ENCODE measurements around the gene CMPK1. TPM values are rescaled to one million over a fixed set of nuclear protein-coding genes. Genes with fewer than 3 reads are reported as not detected.

CMPK1 gene
- total RNA-seq, 2 experiments from 2014 or later, result 99.7 to 101 TPM

GRCh38 chr1:47371016-47371517 is 37.5 kb downstream of the CMPK1 start:
- no peak for TF ChIP-seq CTCF (IDR thresholded peaks at IDR 0.05)
- POLR2A ChIA-PET, result no interaction called here
- intact Hi-C loops (cut with micrococcal nuclease), result no loop called here
- ATAC-seq (no peak), DNase-seq (no peak)
- Mint-ChIP-seq H3K36me3 (ENCODE audit: low read depth) (peaks cover 17% of the 10 kb centered on the region), H3K27me3 (no peaks in the 10 kb centered on the region), H3K4me3 (no peak overlapping the region), H3K4me1 (ENCODE audit: low read depth) (peaks cover 3% of the 10 kb centered on the region), H3K9me3 (no peaks in the 10 kb centered on the region), H3K27ac (no peak overlapping the region)
- CTCF ChIA-PET, result interaction anchor here (1.1 to 1.6 kb wide), 3 partner anchors 17 to 192 kb away, joined by 3 read pairs; no protein-coding TSS in a partner anchor

GRCh38 chr1:47374501-47374900 is 40.9 kb downstream of the CMPK1 start:
- no peak overlapping the region for H3K4me3 Mint-ChIP-seq
- CTCF ChIA-PET, result interaction anchor here (1.2 kb wide), 1 partner anchor 57 kb away, joined by 4 read pairs; no protein-coding TSS in a partner anchor
- DNase-seq (no peak), ATAC-seq (no peak)
- no peaks in the 10 kb centered on the region for H3K4me1 Mint-ChIP-seq (ENCODE audit: low read depth)
- no peak overlapping the region for H3K27ac Mint-ChIP-seq
- intact Hi-C loops (cut with micrococcal nuclease), result no loop called here
- peaks cover 22% of the 10 kb centered on the region for H3K36me3 Mint-ChIP-seq (ENCODE audit: low read depth)
- no peaks in the 10 kb centered on the region for H3K27me3 Mint-ChIP-seq
- TF ChIP-seq CTCF (IDR thresholded peaks at IDR 0.05), result no peak
- POLR2A ChIA-PET, result no interaction called here
- no peaks in the 10 kb centered on the region for H3K9me3 Mint-ChIP-seq

GRCh38 chr1:47378147-47378546 is 44.6 kb downstream of the CMPK1 start:
- intact Hi-C loops (cut with micrococcal nuclease), result no loop called here
- no peak overlapping the region for H3K4me3 Mint-ChIP-seq
- DNase-seq (no peak), ATAC-seq (no peak)
- H3K27me3 Mint-ChIP-seq, result no peaks in the 10 kb centered on the region
- H3K9me3 Mint-ChIP-seq, result no peaks in the 10 kb centered on the region
- no peaks in the 10 kb centered on the region for H3K4me1 Mint-ChIP-seq (ENCODE audit: low read depth)
- no peak for TF ChIP-seq CTCF (IDR thresholded peaks at IDR 0.05)
- H3K27ac Mint-ChIP-seq, result no peak overlapping the region
- ChIA-PET POLR2A (no interaction called here), CTCF (interaction anchor here (1.8 kb wide), 1 partner anchor 11 kb away, joined by 5 read pairs; no protein-coding TSS in a partner anchor)
- peaks cover 21% of the 10 kb centered on the region for H3K36me3 Mint-ChIP-seq (ENCODE audit: low read depth)

- H3K36me3 Mint-ChIP-seq (ENCODE audit: low read depth), result peaks cover 17% of the 10 kb centered on the region
- TF ChIP-seq CTCF (IDR thresholded peaks at IDR 0.05), result no peak
- H3K4me1 Mint-ChIP-seq (ENCODE audit: low read depth), result no peaks in the 10 kb centered on the region
- no peak for DNase-seq
- H3K4me3 Mint-ChIP-seq, result no peak overlapping the region
- POLR2A ChIA-PET, result no interaction called here
- H3K27me3 Mint-ChIP-seq, result no peaks in the 10 kb centered on the region
- ATAC-seq, result no peak
- CTCF ChIA-PET, result interaction anchor here (1.0 to 2.6 kb wide), 4 partner anchors 8 to 345 kb away, joined by 3 to 9 read pairs (median 4); no protein-coding TSS in a partner anchor
- no peak overlapping the region for H3K27ac Mint-ChIP-seq
- intact Hi-C loops (cut with micrococcal nuclease), result no loop called here
- no peaks in the 10 kb centered on the region for H3K9me3 Mint-ChIP-seq
Observed at GRCh38 chr1:47380699-47381098, 47.1 kb downstream of the CMPK1 start.

- POLR2A ChIA-PET, result no interaction called here
- H3K9me3 Mint-ChIP-seq, result no peaks in the 10 kb centered on the region
- no peak for ATAC-seq
- CTCF ChIA-PET, result interaction anchor here (0.8 to 2.6 kb wide), 2 partner anchors 50 to 343 kb away, joined by 3 to 9 read pairs; no protein-coding TSS in a partner anchor
- H3K4me3 Mint-ChIP-seq, result no peak overlapping the region
- no peaks in the 10 kb centered on the region for H3K27me3 Mint-ChIP-seq
- H3K27ac Mint-ChIP-seq, result peak overlapping the region; percentile 57
- intact Hi-C loops (cut with micrococcal nuclease), result no loop called here
- no peak for DNase-seq
- H3K36me3 Mint-ChIP-seq (ENCODE audit: low read depth), result peaks cover 14% of the 10 kb centered on the region
- H3K4me1 Mint-ChIP-seq (ENCODE audit: low read depth), result no peaks in the 10 kb centered on the region
- no peak for TF ChIP-seq CTCF (IDR thresholded peaks at IDR 0.05)
Observed at GRCh38 chr1:47382399-47382983, 48.9 kb downstream of the CMPK1 start.
